Fibroblast of villous mesenchyme (primary cell): ENCODE data around the gene FNDC7. TPM values are rescaled to one million over a fixed set of nuclear protein-coding genes. Genes with fewer than 3 reads are reported as not detected.
"Not testable (repeated sequence)": the region's sequence is repeated elsewhere in the genome, so short reads cannot be mapped to it uniquely, and the experiment has no call there.

Source experiments
- DNase-seq: peaks from one replicate; pipeline ENCODE4 v3.0.0-alpha.2; 2010; ENCODE audit warnings: low read depth
- H3K4me3 ChIP-seq: 2 replicates; pipeline ENCODE4 v1.5.1; 2011; ENCODE audit warnings: low read depth, mild to moderate bottlenecking, low read length
- total RNA-seq: library from RNA; depleted of rRNA; stranded (reverse); fragments of >200 nt; gene quantifications from 2 replicates; pipeline ENCODE4 v1.2.3, GENCODE V29; 2012
- TF ChIP-seq, protein P1 (sequence below): IDR thresholded peaks from 2 replicates; pipeline ENCODE4 v1.5.1; 2012; ENCODE audit warnings: low read depth, mild to moderate bottlenecking, low read length; ENCODE audit not compliant: insufficient read depth

The FNDC7 gene
- total RNA-seq, 1 donor = 0.43 TPM

- no peak for DNase-seq
- no peak overlapping the region for H3K4me3 ChIP-seq
- TF ChIP-seq, protein P1, sequence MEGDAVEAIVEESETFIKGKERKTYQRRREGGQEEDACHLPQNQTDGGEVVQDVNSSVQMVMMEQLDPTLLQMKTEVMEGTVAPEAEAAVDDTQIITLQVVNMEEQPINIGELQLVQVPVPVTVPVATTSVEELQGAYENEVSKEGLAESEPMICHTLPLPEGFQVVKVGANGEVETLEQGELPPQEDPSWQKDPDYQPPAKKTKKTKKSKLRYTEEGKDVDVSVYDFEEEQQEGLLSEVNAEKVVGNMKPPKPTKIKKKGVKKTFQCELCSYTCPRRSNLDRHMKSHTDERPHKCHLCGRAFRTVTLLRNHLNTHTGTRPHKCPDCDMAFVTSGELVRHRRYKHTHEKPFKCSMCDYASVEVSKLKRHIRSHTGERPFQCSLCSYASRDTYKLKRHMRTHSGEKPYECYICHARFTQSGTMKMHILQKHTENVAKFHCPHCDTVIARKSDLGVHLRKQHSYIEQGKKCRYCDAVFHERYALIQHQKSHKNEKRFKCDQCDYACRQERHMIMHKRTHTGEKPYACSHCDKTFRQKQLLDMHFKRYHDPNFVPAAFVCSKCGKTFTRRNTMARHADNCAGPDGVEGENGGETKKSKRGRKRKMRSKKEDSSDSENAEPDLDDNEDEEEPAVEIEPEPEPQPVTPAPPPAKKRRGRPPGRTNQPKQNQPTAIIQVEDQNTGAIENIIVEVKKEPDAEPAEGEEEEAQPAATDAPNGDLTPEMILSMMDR = no peak
Measured at GRCh38 chr1:108699375-108700332, 13.1 kb upstream of the FNDC7 start.

DNA sequence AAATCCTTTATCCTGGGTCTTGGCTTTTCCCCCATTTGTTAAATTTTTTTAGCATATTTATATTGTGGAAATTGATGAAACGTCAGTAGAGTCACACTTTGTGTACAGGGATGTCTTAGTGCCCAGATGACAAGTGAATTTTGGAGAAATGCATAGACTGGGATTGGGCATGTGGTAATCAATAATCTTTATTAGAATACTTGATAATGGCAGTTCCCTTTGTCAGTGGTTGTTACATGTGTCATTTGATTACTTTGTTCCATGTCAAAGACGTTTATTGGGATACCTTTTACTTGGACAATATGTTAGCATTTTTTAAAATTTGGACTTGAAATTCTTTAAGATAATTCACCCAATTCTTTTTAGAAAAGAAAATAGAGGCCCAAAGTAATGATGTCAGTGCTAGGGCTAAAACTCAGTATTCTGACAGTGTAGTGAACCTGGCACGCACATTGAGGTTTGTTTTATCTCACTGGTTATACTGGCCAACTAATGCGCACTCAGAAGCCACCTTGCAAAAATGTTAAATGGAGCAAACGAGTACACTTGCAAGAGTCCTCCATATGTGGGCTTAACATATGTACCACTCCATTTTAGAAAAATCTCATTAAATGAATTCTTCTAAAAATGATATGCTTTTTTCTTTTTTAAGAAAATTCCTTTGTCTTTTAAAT is 11.4 kb upstream of the FNDC7 start:
- DNase-seq = no peak
- H3K4me3 ChIP-seq = no peak overlapping the region
- TF ChIP-seq, protein P1 = no peak

GRCh38 chr1:108702109-108702508 is 10.6 kb upstream of the FNDC7 start:
- not testable (repeated sequence) for H3K4me3 ChIP-seq, DNase-seq

DNA sequence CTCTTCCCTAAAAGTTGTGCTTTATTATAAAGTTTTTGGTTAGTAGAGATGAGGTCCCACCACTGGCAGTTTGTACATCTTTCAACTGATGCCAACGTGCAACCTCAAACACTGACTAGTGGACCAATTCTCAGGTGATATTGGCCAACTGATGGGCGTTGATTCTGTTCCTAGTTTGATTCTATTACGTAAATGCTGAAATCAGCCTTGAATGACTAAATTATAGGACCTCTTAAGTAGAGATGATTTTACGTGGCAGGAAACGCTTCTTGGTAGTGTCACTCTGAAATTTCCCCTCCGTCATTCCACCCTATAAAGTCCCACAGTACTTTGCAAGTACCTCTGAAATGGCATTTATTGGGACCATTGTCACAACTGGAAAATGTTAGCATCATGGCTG is 8.8 kb upstream of the FNDC7 start:
- H3K4me3 ChIP-seq = no peak overlapping the region
- TF ChIP-seq, protein P1 = no peak
- peak; percentile 35 for DNase-seq

DNA sequence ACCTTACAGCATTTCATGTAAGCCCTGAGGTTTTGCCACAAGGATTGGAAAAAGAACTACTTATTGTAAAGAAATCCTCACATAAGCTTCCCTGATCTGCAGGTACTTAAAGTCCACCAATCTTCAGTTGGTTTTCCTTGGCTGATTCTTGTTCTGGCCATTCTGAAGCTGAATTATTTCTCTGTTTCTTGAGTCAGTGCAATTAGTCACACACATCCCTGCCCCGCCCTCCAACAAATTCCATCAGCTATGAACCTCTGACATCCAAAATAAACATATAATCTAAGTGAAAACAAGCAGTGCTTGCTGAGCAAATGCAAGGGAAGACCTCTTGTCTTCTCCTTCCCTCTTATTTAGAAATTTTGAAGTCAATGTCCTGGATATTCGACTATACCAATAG is 8.2 kb upstream of the FNDC7 start:
- TF ChIP-seq, protein P1 = no peak
- no peak overlapping the region for H3K4me3 ChIP-seq
- peak; percentile 77 for DNase-seq

DNA sequence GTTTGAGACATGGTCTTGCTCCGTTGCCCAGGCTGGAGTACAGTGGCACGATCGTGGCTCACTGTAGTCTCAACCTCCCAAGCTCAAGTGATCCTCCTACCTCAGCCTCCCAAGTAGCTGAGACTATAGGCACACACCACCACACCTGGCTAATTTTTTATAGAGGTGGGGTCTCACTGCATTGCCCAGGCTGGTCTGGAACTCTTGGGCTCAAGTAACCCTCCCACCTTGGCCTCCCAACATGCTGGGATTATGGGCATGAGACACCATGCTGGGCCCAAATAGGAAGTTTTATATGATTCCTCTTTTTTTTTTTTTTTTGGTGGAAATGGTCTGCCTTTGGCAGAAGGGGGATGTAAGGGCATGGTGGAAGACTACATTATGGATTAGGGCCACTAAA is 6.1 kb upstream of the FNDC7 start:
- no peak overlapping the region for H3K4me3 ChIP-seq
- TF ChIP-seq, protein P1 = no peak
- no peak for DNase-seq
